ENCODE measurements around the gene TPM2.

Gene TPM2

GRCh38 chr9:35660966-35661415 lies 28.7 kb downstream of the TPM2 start:
- TF ChIP-seq ZFP30 (CRISPR knock-in tag; IDR thresholded peaks at IDR 0.05) (no peak), SNAI2 (CRISPR knock-in tag; IDR thresholded peaks at IDR 0.05) (no peak), ZFP3 (CRISPR knock-in tag; IDR thresholded peaks at IDR 0.05) (no peak), GLIS3 (CRISPR knock-in tag; IDR thresholded peaks at IDR 0.05) (no peak), BACH2 (CRISPR knock-in tag; IDR thresholded peaks at IDR 0.05; ENCODE audit: borderline replicate concordance) (no peak), TSHZ2 (CRISPR knock-in tag; IDR thresholded peaks at IDR 0.05) (no peak), TOX (CRISPR knock-in tag; IDR thresholded peaks at IDR 0.05; ENCODE audit: borderline replicate concordance) (no peak), ZNF565 (CRISPR knock-in tag; conservative IDR thresholded peaks at IDR 0.05; ENCODE audit: low read depth) (no peak)
- TF ChIP-seq, protein P1, sequence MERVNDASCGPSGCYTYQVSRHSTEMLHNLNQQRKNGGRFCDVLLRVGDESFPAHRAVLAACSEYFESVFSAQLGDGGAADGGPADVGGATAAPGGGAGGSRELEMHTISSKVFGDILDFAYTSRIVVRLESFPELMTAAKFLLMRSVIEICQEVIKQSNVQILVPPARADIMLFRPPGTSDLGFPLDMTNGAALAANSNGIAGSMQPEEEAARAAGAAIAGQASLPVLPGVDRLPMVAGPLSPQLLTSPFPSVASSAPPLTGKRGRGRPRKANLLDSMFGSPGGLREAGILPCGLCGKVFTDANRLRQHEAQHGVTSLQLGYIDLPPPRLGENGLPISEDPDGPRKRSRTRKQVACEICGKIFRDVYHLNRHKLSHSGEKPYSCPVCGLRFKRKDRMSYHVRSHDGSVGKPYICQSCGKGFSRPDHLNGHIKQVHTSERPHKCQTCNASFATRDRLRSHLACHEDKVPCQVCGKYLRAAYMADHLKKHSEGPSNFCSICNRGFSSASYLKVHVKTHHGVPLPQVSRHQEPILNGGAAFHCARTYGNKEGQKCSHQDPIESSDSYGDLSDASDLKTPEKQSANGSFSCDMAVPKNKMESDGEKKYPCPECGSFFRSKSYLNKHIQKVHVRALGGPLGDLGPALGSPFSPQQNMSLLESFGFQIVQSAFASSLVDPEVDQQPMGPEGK (CRISPR knock-in tag; IDR thresholded peaks at IDR 0.05; ENCODE audit: borderline replicate concordance), result no peak
- no peak for ATAC-seq

DNA sequence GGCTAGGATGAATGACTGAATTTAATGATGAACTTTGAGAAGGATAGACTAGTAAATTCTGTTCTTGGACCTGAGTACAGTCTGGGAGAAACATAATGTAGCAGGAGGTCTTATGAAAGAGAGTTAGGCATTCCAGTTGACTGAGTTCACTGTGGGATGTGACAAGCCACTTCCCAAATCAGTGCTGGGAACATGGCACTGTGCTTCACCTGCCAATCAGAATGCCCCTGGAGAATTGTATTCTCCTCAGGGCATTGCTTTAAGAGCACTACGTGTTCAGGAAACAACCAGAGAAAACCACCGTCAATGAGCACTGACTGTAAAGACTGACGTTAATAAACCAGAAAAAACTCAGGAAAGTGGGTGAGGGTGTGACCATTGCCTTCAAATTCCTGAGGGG lies 30.4 kb downstream of the TPM2 start:
- ATAC-seq, result no peak
- TF ChIP-seq, protein P2, sequence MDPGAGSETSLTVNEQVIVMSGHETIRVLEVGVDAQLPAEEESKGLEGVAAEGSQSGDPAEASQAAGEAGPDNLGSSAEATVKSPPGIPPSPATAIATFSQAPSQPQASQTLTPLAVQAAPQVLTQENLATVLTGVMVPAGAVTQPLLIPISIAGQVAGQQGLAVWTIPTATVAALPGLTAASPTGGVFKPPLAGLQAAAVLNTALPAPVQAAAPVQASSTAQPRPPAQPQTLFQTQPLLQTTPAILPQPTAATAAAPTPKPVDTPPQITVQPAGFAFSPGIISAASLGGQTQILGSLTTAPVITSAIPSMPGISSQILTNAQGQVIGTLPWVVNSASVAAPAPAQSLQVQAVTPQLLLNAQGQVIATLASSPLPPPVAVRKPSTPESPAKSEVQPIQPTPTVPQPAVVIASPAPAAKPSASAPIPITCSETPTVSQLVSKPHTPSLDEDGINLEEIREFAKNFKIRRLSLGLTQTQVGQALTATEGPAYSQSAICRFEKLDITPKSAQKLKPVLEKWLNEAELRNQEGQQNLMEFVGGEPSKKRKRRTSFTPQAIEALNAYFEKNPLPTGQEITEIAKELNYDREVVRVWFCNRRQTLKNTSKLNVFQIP (CRISPR knock-in tag; IDR thresholded peaks at IDR 0.05; ENCODE audit: borderline replicate concordance, low read depth), result no peak
- no peak for TF ChIP-seq RARB (CRISPR knock-in tag; IDR thresholded peaks at IDR 0.05)
- no peak for TF ChIP-seq TCF4 (CRISPR knock-in tag; IDR thresholded peaks at IDR 0.05; ENCODE audit: borderline replicate concordance)
- no peak for TF ChIP-seq ZFP3 (CRISPR knock-in tag; IDR thresholded peaks at IDR 0.05)
- no peak for TF ChIP-seq ZNF70 (CRISPR knock-in tag; IDR thresholded peaks at IDR 0.05)
- TF ChIP-seq SNAI2 (CRISPR knock-in tag; IDR thresholded peaks at IDR 0.05), result no peak
- no peak for TF ChIP-seq ZNF565 (CRISPR knock-in tag; conservative IDR thresholded peaks at IDR 0.05; ENCODE audit: low read depth)
- TF ChIP-seq, protein P1 (CRISPR knock-in tag; IDR thresholded peaks at IDR 0.05; ENCODE audit: borderline replicate concordance), result no peak
- no peak for TF ChIP-seq PPARA (CRISPR knock-in tag; IDR thresholded peaks at IDR 0.05; ENCODE audit: borderline replicate concordance)
- TF ChIP-seq ZC3H10 (CRISPR knock-in tag; IDR thresholded peaks at IDR 0.05), result no peak
- no peak for TF ChIP-seq OSR1 (CRISPR knock-in tag; IDR thresholded peaks at IDR 0.05)
- TF ChIP-seq BACH2 (CRISPR knock-in tag; IDR thresholded peaks at IDR 0.05; ENCODE audit: borderline replicate concordance), result no peak
- TF ChIP-seq TSHZ2 (CRISPR knock-in tag; IDR thresholded peaks at IDR 0.05), result no peak
- no peak for TF ChIP-seq ZNF8 (CRISPR knock-in tag; IDR thresholded peaks at IDR 0.05)
- no peak for TF ChIP-seq CSRNP3 (CRISPR knock-in tag; IDR thresholded peaks at IDR 0.05)
